Mucosa of rectum (tissue), 2 donors: ENCODE data around the gene CCDC38.

Experiments used
- H3K27ac ChIP-seq, 2 donors: one replicate each; pipeline ENCODE4 v1.7.0; 2013; ENCODE audit warnings: inconsistent platforms in 2 of 2, low read depth in 2 of 2, low read length in 2 of 2
- H3K27me3 ChIP-seq, 2 donors: one replicate each; pipeline ENCODE4 v1.7.0; 2013; ENCODE audit warnings: low read length in 2 of 2; ENCODE audit not compliant: control insufficient read depth in 2 of 2, insufficient read depth in 2 of 2
- H3K36me3 ChIP-seq, 2 donors: one replicate each; pipeline ENCODE4 v1.7.0; 2013; ENCODE audit warnings: low read length in 2 of 2; ENCODE audit not compliant: control insufficient read depth in 2 of 2, insufficient read depth in 2 of 2
- H3K4me1 ChIP-seq, 2 donors: one replicate each; pipeline ENCODE4 v1.7.0; 2013; ENCODE audit warnings: low read length in 2 of 2, mild to moderate bottlenecking in 1 of 2; ENCODE audit not compliant: control insufficient read depth in 2 of 2, insufficient read depth in 2 of 2
- H3K4me3 ChIP-seq, 2 donors: one replicate each; pipeline ENCODE4 v1.7.0; 2013; ENCODE audit warnings: low read length in 2 of 2
- H3K9ac ChIP-seq, 2 donors: one replicate each; pipeline ENCODE4 v1.7.0; 2013; ENCODE audit warnings: low read length in 2 of 2, low read depth in 1 of 2, mild to moderate bottlenecking in 1 of 2
- H3K9me3 ChIP-seq, 2 donors: one replicate each; pipeline ENCODE4 v1.7.0; 2013; ENCODE audit warnings: low read length in 2 of 2; ENCODE audit not compliant: control insufficient read depth in 2 of 2
- donor health status: healthy.
- donor health status: Normal muscosa, but diverticular disease.

The CCDC38 gene

GRCh38 chr12:95943330-95943842 lies 972 bp upstream of the CCDC38 start, which contains the start of gene AMDHD1:
TSS of gene AMDHD1 (plus strand) at chr12:95943331. CDS start at chr12:95943399, 68 bp downstream.
- Histone ChIP-seq H3K4me1 (peaks cover 4 to 5% of the 10 kb centered on the region in 2 donors), H3K27me3 (no peaks in the 10 kb centered on the region), H3K9ac (peak within 1 kb of the TSS; percentile 50 to 84), H3K9me3 (no peaks in the 10 kb centered on the region), H3K27ac (peak within 1 kb of the TSS; percentile 31 to 78), H3K36me3 (no peaks in the 10 kb centered on the region), H3K4me3 (peak within 1 kb of the TSS; percentile 79 to 96)

- H3K4me1 ChIP-seq: peaks cover 4 to 5% of the 10 kb centered on the region in 2 donors
- no peaks in the 10 kb centered on the region for H3K9me3 ChIP-seq
- H3K27ac ChIP-seq: peak overlapping the region; percentile 31 to 78
- peak overlapping the region; percentile 49 to 50 for H3K9ac ChIP-seq
- H3K4me3 ChIP-seq: peak overlapping the region; percentile 79 to 96
- no peaks in the 10 kb centered on the region for H3K27me3 ChIP-seq
- no peaks in the 10 kb centered on the region for H3K36me3 ChIP-seq
Observed at GRCh38 chr12:95942101-95942523, 302 bp downstream of the CCDC38 start.

GRCh38 chr12:95940514-95940913 lies 1.9 kb downstream of the CCDC38 start:
- Histone ChIP-seq H3K9ac (no peak overlapping the region), H3K36me3 (no peaks in the 10 kb centered on the region), H3K4me1 (peaks cover 4 to 5% of the 10 kb centered on the region in 2 donors), H3K4me3 (no peak overlapping the region), H3K27ac (no peak overlapping the region), H3K27me3 (no peaks in the 10 kb centered on the region), H3K9me3 (no peaks in the 10 kb centered on the region)

DNA sequence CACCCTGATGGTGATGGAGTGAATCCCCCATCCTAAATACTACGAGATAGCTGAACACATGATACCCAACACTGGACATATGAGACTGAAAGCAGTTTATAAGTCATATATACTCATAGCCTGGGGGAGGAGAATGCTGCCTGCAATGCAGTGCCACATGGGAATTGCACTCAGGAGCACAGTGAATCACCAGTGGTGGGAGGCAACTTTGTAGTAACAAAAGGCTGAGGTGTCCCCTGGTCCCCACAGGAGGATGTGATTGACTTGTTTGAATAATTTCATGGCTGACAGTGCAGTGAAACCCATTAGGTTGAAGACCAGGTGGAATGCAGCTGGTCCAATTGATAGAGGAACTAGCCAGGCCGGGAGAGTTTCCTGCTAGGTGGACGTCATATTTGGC lies 20.2 kb downstream of the CCDC38 start:
- no peak overlapping the region for H3K4me3 ChIP-seq
- H3K4me1 ChIP-seq: no peaks in the 10 kb centered on the region
- no peak overlapping the region for H3K9ac ChIP-seq

GRCh38 chr12:95919110-95919509 lies 23.3 kb downstream of the CCDC38 start:
- Histone ChIP-seq H3K27me3 (no peaks in the 10 kb centered on the region), H3K36me3 (no peaks in the 10 kb centered on the region), H3K9ac (no peak overlapping the region), H3K4me1 (no peaks in the 10 kb centered on the region), H3K9me3 (no peaks in the 10 kb centered on the region), H3K27ac (no peak overlapping the region), H3K4me3 (no peak overlapping the region)

More for the DNA sequence above, 20.2 kb downstream of the CCDC38 start:
- Histone ChIP-seq H3K36me3 (no peaks in the 10 kb centered on the region), H3K27me3 (no peaks in the 10 kb centered on the region), H3K9me3 (no peaks in the 10 kb centered on the region), H3K27ac (no peak overlapping the region)

DNA sequence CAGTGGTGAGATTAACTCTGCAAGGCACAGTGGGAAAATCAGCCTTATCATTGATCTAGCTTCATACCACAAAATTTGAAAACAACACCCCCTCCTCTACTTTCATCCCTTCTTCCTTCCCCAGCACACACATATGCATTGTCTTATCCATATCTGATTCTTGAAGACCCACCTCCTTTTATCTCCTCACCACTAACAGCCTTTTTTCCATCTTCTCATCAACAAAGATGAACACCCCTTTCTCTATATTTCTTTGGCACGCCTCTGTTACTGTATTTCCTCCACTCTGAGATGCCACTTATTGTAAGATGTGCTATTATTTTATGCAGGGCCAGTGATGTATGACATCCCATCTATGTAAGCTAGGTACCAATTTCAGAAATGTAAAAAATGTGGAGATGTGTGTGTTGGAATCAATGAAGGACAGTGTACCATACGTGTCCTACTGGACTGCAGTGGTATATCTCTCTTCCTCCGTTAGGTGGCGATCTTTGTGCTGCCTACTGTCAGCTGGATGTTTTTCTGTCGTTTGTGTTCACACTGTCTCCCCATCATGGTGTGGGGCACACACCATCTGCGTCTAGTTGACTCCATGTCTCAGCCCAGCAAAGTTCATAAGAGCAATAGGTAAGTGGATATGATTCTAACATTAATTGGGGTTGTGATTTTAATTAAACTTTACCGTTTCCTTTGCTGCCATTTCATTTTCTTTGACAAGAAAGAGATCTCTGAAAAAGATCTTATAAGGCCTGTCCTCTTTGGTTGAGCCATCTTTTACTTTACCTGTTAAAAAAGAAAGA lies 24.0 kb downstream of the CCDC38 start:
- Histone ChIP-seq H3K27ac (no peak overlapping the region), H3K9ac (no peak overlapping the region), H3K36me3 (no peaks in the 10 kb centered on the region), H3K4me1 (no peaks in the 10 kb centered on the region), H3K4me3 (no peak overlapping the region), H3K9me3 (no peaks in the 10 kb centered on the region), H3K27me3 (no peaks in the 10 kb centered on the region)

- H3K27ac ChIP-seq: no peak overlapping the region
- H3K9me3 ChIP-seq: no peaks in the 10 kb centered on the region
- H3K4me3 ChIP-seq: no peak overlapping the region
- no peak overlapping the region for H3K9ac ChIP-seq
- H3K4me1 ChIP-seq: no peaks in the 10 kb centered on the region
- no peaks in the 10 kb centered on the region for H3K27me3 ChIP-seq
- no peaks in the 10 kb centered on the region for H3K36me3 ChIP-seq
Observed at GRCh38 chr12:95909871-95910270, 32.5 kb downstream of the CCDC38 start.

DNA sequence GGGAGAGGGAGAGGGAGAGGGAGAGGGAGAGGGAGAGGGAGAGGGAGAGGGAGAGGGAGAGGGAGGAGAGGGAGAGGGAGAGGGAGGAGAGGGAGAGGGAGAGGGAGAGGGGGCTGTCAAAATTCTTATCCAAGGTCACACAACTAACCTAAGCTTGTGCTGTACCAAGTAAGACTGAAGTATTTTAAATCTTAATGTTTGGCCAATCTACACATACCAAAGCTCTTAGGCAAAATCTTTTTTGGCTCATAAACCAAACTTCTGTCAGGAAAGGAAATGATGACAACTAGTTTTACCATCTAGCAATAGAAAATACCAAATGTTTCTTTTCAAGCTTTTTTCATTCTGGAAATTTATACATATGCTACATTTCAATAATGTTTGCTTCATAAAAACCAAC lies 33.8 kb downstream of the CCDC38 start:
- Histone ChIP-seq H3K36me3 (no peaks in the 10 kb centered on the region), H3K4me1 (no peaks in the 10 kb centered on the region), H3K4me3 (no peak overlapping the region), H3K27me3 (no peaks in the 10 kb centered on the region), H3K9ac (no peak overlapping the region), H3K27ac (no peak overlapping the region), H3K9me3 (no peaks in the 10 kb centered on the region)

DNA sequence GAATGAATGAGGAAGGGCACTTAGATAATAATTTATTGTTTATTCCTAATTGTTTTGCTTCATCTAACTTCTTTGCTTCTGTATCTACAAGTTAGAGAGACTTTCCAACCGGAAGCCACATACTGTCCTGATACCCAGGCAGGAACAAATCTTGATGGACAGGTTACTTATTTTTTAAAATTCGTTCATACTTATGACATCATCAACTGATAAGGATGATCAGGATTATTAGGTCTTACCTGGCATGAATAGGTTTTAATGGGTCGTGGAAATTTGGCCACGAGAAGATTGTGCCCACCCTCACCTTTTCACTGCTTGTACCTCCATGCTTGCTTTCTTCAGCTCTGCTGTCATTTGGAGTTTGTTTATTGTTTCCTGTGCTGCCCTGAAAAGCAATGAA lies 44.3 kb downstream of the CCDC38 start:
- Histone ChIP-seq H3K27ac (no peak overlapping the region), H3K4me3 (no peak overlapping the region), H3K36me3 (no peaks in the 10 kb centered on the region), H3K27me3 (peaks cover 0 to 2% of the 10 kb centered on the region in 2 donors), H3K9me3 (no peaks in the 10 kb centered on the region), H3K4me1 (no peaks in the 10 kb centered on the region), H3K9ac (no peak overlapping the region)

DNA sequence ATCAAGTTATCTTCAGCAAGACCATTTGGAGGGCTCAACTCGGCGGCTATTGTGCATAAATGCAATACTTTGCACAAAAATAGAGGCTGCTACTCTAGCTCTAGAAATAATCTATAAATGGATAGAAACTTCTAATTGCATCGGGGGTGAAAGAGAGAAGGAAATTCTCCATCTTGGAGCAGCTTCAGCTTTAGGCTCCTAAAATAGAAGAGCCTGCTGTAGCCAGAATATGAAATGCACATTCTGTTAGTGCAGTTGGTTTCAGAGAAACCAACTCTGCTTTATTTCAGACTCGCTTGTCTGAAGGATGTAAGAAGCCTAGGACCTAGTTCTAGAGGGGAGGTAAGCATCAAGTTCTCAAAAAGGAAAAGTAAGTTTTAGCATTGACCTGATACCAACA lies 45.6 kb downstream of the CCDC38 start:
- Histone ChIP-seq H3K36me3 (no peaks in the 10 kb centered on the region), H3K27me3 (peaks cover 0 to 2% of the 10 kb centered on the region in 2 donors), H3K4me1 (no peaks in the 10 kb centered on the region), H3K9ac (no peak overlapping the region), H3K4me3 (no peak overlapping the region), H3K27ac (no peak overlapping the region), H3K9me3 (no peaks in the 10 kb centered on the region)
